CD4-positive, CD25-positive, alpha-beta regulatory T cell (primary cell): ENCODE results near the gene CCDC9. TPM values are rescaled to one million over a fixed set of nuclear protein-coding genes. Genes with fewer than 3 reads are reported as not detected.
"Not testable (repeated sequence)": the region's sequence is repeated elsewhere in the genome, so short reads cannot be mapped to it uniquely, and the experiment has no call there.

Source experiments
- ATAC-seq, 2 donors: fragments of 150-1000 bp; cut with Tn5 transposase; one replicate each; pipeline ENCODE4 v1.10.0; 2021; ENCODE audit warnings: low read depth in 2 of 2, moderate number of reproducible peaks in 2 of 2, moderate library complexity in 1 of 2
- DNase-seq, 3 donors: peaks; one replicate each; pipeline versions ENCODE4 v3.0.0 to v3.0.0-alpha.2; 2012 to 2022; ENCODE audit warnings: mixed read lengths in 1 of 3
- H3K27ac ChIP-seq: one replicate; pipeline ENCODE4 v1.7.0; 2013; ENCODE audit warnings: mild to moderate bottlenecking, low read length; ENCODE audit not compliant: insufficient read depth, poor library complexity, severe bottlenecking
- H3K27me3 ChIP-seq: one replicate; pipeline ENCODE4 v1.7.0; 2013; ENCODE audit warnings: low read length; ENCODE audit not compliant: control insufficient read depth, insufficient read depth
- H3K36me3 ChIP-seq: one replicate; pipeline ENCODE4 v1.7.0; 2013; ENCODE audit warnings: mild to moderate bottlenecking, low read length, moderate library complexity; ENCODE audit not compliant: control insufficient read depth, insufficient read depth
- H3K4me1 ChIP-seq: 2 replicates; pipeline ENCODE4 v1.7.0; 2013; ENCODE audit warnings: mild to moderate bottlenecking, low read length; ENCODE audit not compliant: insufficient read depth, control insufficient read depth, poor library complexity, severe bottlenecking
- H3K4me3 ChIP-seq: one replicate; pipeline ENCODE4 v1.7.0; 2013; ENCODE audit warnings: low read depth, mild to moderate bottlenecking, low read length, moderate library complexity
- H3K9me3 ChIP-seq, 2 experiments: 1 replicate in 1 of 2; 2 replicates in 1 of 2; pipeline ENCODE4 v1.7.0; 2013; ENCODE audit warnings: low read length in 2 of 2, mild to moderate bottlenecking in 1 of 2, moderate library complexity in 1 of 2; ENCODE audit not compliant: control insufficient read depth in 2 of 2
- H3K27ac Mint-ChIP-seq, 3 donors: one replicate each; pipeline ENCODE4 v1.8.0; 2020 to 2022; ENCODE audit warnings: mild to moderate bottlenecking in 3 of 3, mixed read lengths in 3 of 3, moderate library complexity in 2 of 3
- H3K27me3 Mint-ChIP-seq: one replicate; pipeline ENCODE4 v1.8.0; 2022; ENCODE audit warnings: mild to moderate bottlenecking, mixed read lengths
- H3K36me3 Mint-ChIP-seq: one replicate; pipeline ENCODE4 v1.8.0; 2020; ENCODE audit warnings: mixed read lengths
- H3K4me1 Mint-ChIP-seq, 4 donors: one replicate each; pipeline ENCODE4 v1.8.0; 2020 to 2022; ENCODE audit warnings: mixed read lengths in 4 of 4, mild to moderate bottlenecking in 1 of 4
- H3K4me3 Mint-ChIP-seq, 4 donors: one replicate each; pipeline ENCODE4 v1.8.0; 2020 to 2022; ENCODE audit warnings: mild to moderate bottlenecking in 4 of 4, mixed read lengths in 4 of 4, moderate library complexity in 3 of 4
- H3K9me3 Mint-ChIP-seq, 7 donors: one replicate each; pipeline ENCODE4 v1.8.0; 2020 to 2022; ENCODE audit warnings: mixed read lengths in 7 of 7, mild to moderate bottlenecking in 3 of 7, moderate library complexity in 2 of 7
- polyA plus RNA-seq, 4 donors: library from polyadenylated mRNA; unstranded; fragments of 300-500 nt; fragmentation: Illumina TruSeq; gene quantifications; one replicate each; pipeline ENCODE4 v1.2.3, GENCODE V29; 2021
- total RNA-seq: library from RNA; stranded (reverse); gene quantifications from one replicate; pipeline ENCODE4 v1.2.3, GENCODE V29; 2022

Gene CCDC9
- total and polyA plus RNA-seq, 5 donors from 2014 or later = 7.3 to 44.1 (median 12.7) TPM

- H3K4me3 Mint-ChIP-seq, ATAC-seq, H3K27ac Mint-ChIP-seq: not testable (repeated sequence)
Observed at GRCh38 chr19:47300867-47301266, 44.5 kb downstream of the CCDC9 start.

GRCh38 chr19:47302249-47302648 lies 45.9 kb downstream of the CCDC9 start:
- H3K4me3 ChIP-seq = no peak overlapping the region
- H3K4me1 Mint-ChIP-seq = peaks cover 4 to 9% (median 4%) of the 10 kb centered on the region in 4 donors
- DNase-seq = no peak
- H3K9me3 ChIP-seq = no peaks in the 10 kb centered on the region
- no peak overlapping the region for H3K4me3 Mint-ChIP-seq
- no peak overlapping the region for H3K27ac ChIP-seq
- H3K36me3 Mint-ChIP-seq = no peaks in the 10 kb centered on the region
- peaks cover 8% of the 10 kb centered on the region for H3K4me1 ChIP-seq
- no peaks in the 10 kb centered on the region for H3K36me3 ChIP-seq
- H3K27me3 ChIP-seq = no peaks in the 10 kb centered on the region
- peaks cover 6% of the 10 kb centered on the region for H3K27me3 Mint-ChIP-seq
- no peak for ATAC-seq
- no peaks in the 10 kb centered on the region for H3K9me3 Mint-ChIP-seq
- no peak overlapping the region for H3K27ac Mint-ChIP-seq

More at GRCh38 chr19:47300867-47301266, 44.5 kb downstream of the CCDC9 start:
- not testable (repeated sequence) for H3K4me3 ChIP-seq, DNase-seq, H3K9me3 Mint-ChIP-seq, H3K36me3 ChIP-seq, H3K27me3 ChIP-seq, H3K36me3 Mint-ChIP-seq, H3K27ac ChIP-seq, H3K9me3 ChIP-seq, H3K27me3 Mint-ChIP-seq
- peaks cover 4 to 16% (median 10%) of the 10 kb centered on the region in 4 donors for H3K4me1 Mint-ChIP-seq
- H3K4me1 ChIP-seq = peaks cover 10% of the 10 kb centered on the region

- H3K9me3 ChIP-seq = no peaks in the 10 kb centered on the region
- H3K27ac Mint-ChIP-seq = no peak overlapping the region
- ATAC-seq (no peak), DNase-seq (no peak)
- no peaks in the 10 kb centered on the region for H3K9me3 Mint-ChIP-seq
- peaks cover 6% of the 10 kb centered on the region for H3K27me3 Mint-ChIP-seq
- no peaks in the 10 kb centered on the region for H3K36me3 Mint-ChIP-seq
- H3K4me1 ChIP-seq = peaks cover 8% of the 10 kb centered on the region
- peaks cover 4 to 9% (median 4%) of the 10 kb centered on the region in 4 donors for H3K4me1 Mint-ChIP-seq
- H3K36me3 ChIP-seq = no peaks in the 10 kb centered on the region
- H3K4me3 Mint-ChIP-seq = no peak overlapping the region
- H3K27ac ChIP-seq = no peak overlapping the region
- no peaks in the 10 kb centered on the region for H3K27me3 ChIP-seq
- H3K4me3 ChIP-seq = no peak overlapping the region
Observed at GRCh38 chr19:47303966-47304365, 47.6 kb downstream of the CCDC9 start.

GRCh38 chr19:47305309-47305751 lies 49.0 kb downstream of the CCDC9 start:
- Mint-ChIP-seq H3K4me1 (peaks cover 4 to 9% (median 4%) of the 10 kb centered on the region in 4 donors), H3K27ac (peak overlapping the region in 1 of 3 donors; percentile 32), H3K36me3 (no peaks in the 10 kb centered on the region), H3K9me3 (no peaks in the 10 kb centered on the region), H3K4me3 (peak overlapping the region in 1 of 4 donors; percentile 54), H3K27me3 (peaks cover 10% of the 10 kb centered on the region)
- Histone ChIP-seq H3K4me3 (no peak overlapping the region), H3K36me3 (no peaks in the 10 kb centered on the region), H3K27ac (no peak overlapping the region), H3K4me1 (peaks cover 8% of the 10 kb centered on the region), H3K27me3 (no peaks in the 10 kb centered on the region), H3K9me3 (no peaks in the 10 kb centered on the region)
- no peak for ATAC-seq
- DNase-seq = peak; percentile 26 to 45 (median 34)

GRCh38 chr19:47306303-47306702 lies 50.0 kb downstream of the CCDC9 start:
- Mint-ChIP-seq H3K4me3 (no peak overlapping the region), H3K27ac (no peak overlapping the region), H3K4me1 (peaks cover 4 to 8% (median 4%) of the 10 kb centered on the region in 4 donors), H3K9me3 (no peaks in the 10 kb centered on the region), H3K27me3 (peaks cover 10% of the 10 kb centered on the region), H3K36me3 (no peaks in the 10 kb centered on the region)
- H3K4me1 ChIP-seq = peaks cover 8% of the 10 kb centered on the region
- no peaks in the 10 kb centered on the region for H3K36me3 ChIP-seq
- H3K4me3 ChIP-seq = no peak overlapping the region
- no peaks in the 10 kb centered on the region for H3K27me3 ChIP-seq
- no peak for DNase-seq
- ATAC-seq = no peak
- H3K27ac ChIP-seq = no peak overlapping the region
- no peaks in the 10 kb centered on the region for H3K9me3 ChIP-seq

- no peak overlapping the region for H3K4me3 ChIP-seq
- ATAC-seq = no peak
- H3K9me3 Mint-ChIP-seq = peaks cover 0 to 1% (median 0%) of the 10 kb centered on the region in 7 donors
Observed at GRCh38 chr19:47309038-47309437, 52.7 kb downstream of the CCDC9 start.

GRCh38 chr19:47309608-47310007 lies 53.3 kb downstream of the CCDC9 start, which contains the start of gene C5AR1:
Gene C5AR1, plus strand, starts transcription at chr19:47309861. Its CDS starts 35 bp downstream, at chr19:47309896.
- H3K36me3 Mint-ChIP-seq = no peaks in the 10 kb centered on the region
- DNase-seq (no peak), ATAC-seq (no peak)
- H3K27ac ChIP-seq = no peak within 1 kb of the TSS
- no peaks in the 10 kb centered on the region for H3K27me3 ChIP-seq
- H3K4me3 ChIP-seq = no peak within 1 kb of the TSS
- H3K36me3 ChIP-seq = no peaks in the 10 kb centered on the region
- H3K27me3 Mint-ChIP-seq = peaks cover 17% of the 10 kb centered on the region
- H3K4me1 Mint-ChIP-seq = peaks cover 4 to 5% (median 4%) of the 10 kb centered on the region in 4 donors
- H3K9me3 Mint-ChIP-seq = peaks cover 0 to 1% (median 0%) of the 10 kb centered on the region in 7 donors
- H3K4me3 Mint-ChIP-seq = no peak within 1 kb of the TSS
- no peak within 1 kb of the TSS for H3K27ac Mint-ChIP-seq
- peaks cover 5% of the 10 kb centered on the region for H3K4me1 ChIP-seq
- H3K9me3 ChIP-seq = no peaks in the 10 kb centered on the region

More at GRCh38 chr19:47309038-47309437, 52.7 kb downstream of the CCDC9 start:
- Histone ChIP-seq H3K36me3 (no peaks in the 10 kb centered on the region), H3K9me3 (no peaks in the 10 kb centered on the region), H3K27me3 (no peaks in the 10 kb centered on the region), H3K4me1 (peaks cover 5% of the 10 kb centered on the region), H3K27ac (no peak overlapping the region)
- Mint-ChIP-seq H3K27ac (no peak overlapping the region), H3K36me3 (no peaks in the 10 kb centered on the region), H3K4me1 (peaks cover 4 to 5% (median 4%) of the 10 kb centered on the region in 4 donors), H3K4me3 (no peak overlapping the region), H3K27me3 (peaks cover 17% of the 10 kb centered on the region)
- DNase-seq = no peak

- Mint-ChIP-seq H3K9me3 (peaks cover 0 to 1% (median 0%) of the 10 kb centered on the region in 7 donors), H3K36me3 (no peaks in the 10 kb centered on the region), H3K4me1 (peaks cover under 1 to 1% (median 1%) of the 10 kb centered on the region in 4 donors), H3K27ac (no peak overlapping the region), H3K27me3 (peaks cover 14% of the 10 kb centered on the region), H3K4me3 (no peak overlapping the region)
- peaks cover 1% of the 10 kb centered on the region for H3K4me1 ChIP-seq
- no peaks in the 10 kb centered on the region for H3K27me3 ChIP-seq
- H3K36me3 ChIP-seq = no peaks in the 10 kb centered on the region
- no peaks in the 10 kb centered on the region for H3K9me3 ChIP-seq
- no peak overlapping the region for H3K4me3 ChIP-seq
- no peak for DNase-seq
- no peak for ATAC-seq
- H3K27ac ChIP-seq = no peak overlapping the region
Observed at GRCh38 chr19:47310323-47310722, 54.0 kb downstream of the CCDC9 start.
